GM21360 (cell line): ENCODE data around the gene RPS6KA2.

Experiments used
- ATAC-seq: cut with Tn5 transposase; IDR thresholded peaks from one replicate; pipeline ENCODE4 v1.9.1; 2021; ENCODE audit warnings: mild to moderate bottlenecking, moderate library complexity; ENCODE audit not compliant: unreplicated experiment

Gene RPS6KA2

GRCh38 chr6:166459272-166459671, 167.8 kb downstream of the RPS6KA2 start:
- ATAC-seq: no peak

GRCh38 chr6:166456395-166457156, 170.5 kb downstream of the RPS6KA2 start:
- ATAC-seq: no peak

- ATAC-seq: no peak
Measured at GRCh38 chr6:166454692-166455515, 172.1 kb downstream of the RPS6KA2 start.

- ATAC-seq: no peak
Measured at GRCh38 chr6:166453651-166454050, 173.4 kb downstream of the RPS6KA2 start.

- no peak for ATAC-seq
Measured at GRCh38 chr6:166450167-166450873, 176.7 kb downstream of the RPS6KA2 start.

- ATAC-seq: no peak
Measured at GRCh38 chr6:166449641-166450040, 177.4 kb downstream of the RPS6KA2 start.

- no peak for ATAC-seq
Measured at GRCh38 chr6:166449036-166449435, 178.0 kb downstream of the RPS6KA2 start.

GRCh38 chr6:166448432-166448831, 178.6 kb downstream of the RPS6KA2 start:
- no peak for ATAC-seq

- no peak for ATAC-seq
Measured at GRCh38 chr6:166446567-166447065, 180.4 kb downstream of the RPS6KA2 start.

- ATAC-seq: no peak
Measured at GRCh38 chr6:166446146-166446545, 180.9 kb downstream of the RPS6KA2 start.

- no peak for ATAC-seq
Measured at GRCh38 chr6:166444446-166444845, 182.6 kb downstream of the RPS6KA2 start.

GRCh38 chr6:166443166-166443565, 183.9 kb downstream of the RPS6KA2 start:
- no peak for ATAC-seq

- ATAC-seq: no peak
Measured at GRCh38 chr6:166442131-166442685, 184.8 kb downstream of the RPS6KA2 start.

GRCh38 chr6:166441325-166442078, 185.5 kb downstream of the RPS6KA2 start:
- ATAC-seq: no peak

- ATAC-seq: no peak
Measured at GRCh38 chr6:166440729-166441128, 186.3 kb downstream of the RPS6KA2 start.

GRCh38 chr6:166440106-166440505, 186.9 kb downstream of the RPS6KA2 start:
- ATAC-seq: no peak

- ATAC-seq: no peak
Measured at GRCh38 chr6:166439366-166440091, 187.5 kb downstream of the RPS6KA2 start.

GRCh38 chr6:166438211-166438861, 188.7 kb downstream of the RPS6KA2 start:
- ATAC-seq: no peak

GRCh38 chr6:166437661-166438060, 189.4 kb downstream of the RPS6KA2 start:
- ATAC-seq: no peak
